Stimulated activated CD4-positive, alpha-beta T cell treated with anti-CD3 and anti-CD28 coated beads, Interleukin-12 subunit alpha, Interleukin-12 subunit beta, amount 100 ng/mL, for 48 hours (primary cell): ENCODE data around the gene GRM5.

Source experiments
- DNase-seq, 3 donors: peaks; one replicate each; pipeline ENCODE4 v3.0.0-alpha.2; 2020; ENCODE audit warnings: low read depth in 2 of 3, low spot score in 1 of 3

GRM5 gene

DNA sequence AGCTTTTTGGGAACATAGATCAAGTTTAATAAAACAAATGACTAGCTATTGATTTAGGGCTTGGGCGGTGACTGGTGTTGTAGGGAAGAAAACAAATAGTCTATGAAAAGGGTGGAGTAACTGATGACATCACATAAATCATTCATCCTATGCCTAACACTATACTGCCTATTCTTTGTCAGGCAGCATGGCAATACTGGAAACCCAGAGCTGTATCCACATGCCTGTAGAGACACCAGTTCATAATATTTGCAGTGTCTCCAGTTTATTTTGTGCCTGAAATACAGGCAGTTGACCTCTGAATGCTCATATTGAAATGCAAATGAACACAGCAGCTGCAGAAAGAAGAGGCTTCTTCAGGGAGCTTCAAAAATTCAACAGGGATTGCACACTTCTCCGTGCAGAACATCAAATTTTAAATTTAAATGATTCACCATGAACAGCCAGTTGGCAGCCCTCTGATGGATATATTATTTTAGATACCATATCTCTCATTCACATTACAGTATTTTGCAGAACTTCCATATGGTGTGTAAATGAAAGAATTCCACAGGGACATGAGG lies 445.1 kb downstream of the GRM5 start:
- no peak for DNase-seq

- DNase-seq, result no peak
Measured at GRCh38 chr11:88619656-88620385, 446.0 kb downstream of the GRM5 start.

DNA sequence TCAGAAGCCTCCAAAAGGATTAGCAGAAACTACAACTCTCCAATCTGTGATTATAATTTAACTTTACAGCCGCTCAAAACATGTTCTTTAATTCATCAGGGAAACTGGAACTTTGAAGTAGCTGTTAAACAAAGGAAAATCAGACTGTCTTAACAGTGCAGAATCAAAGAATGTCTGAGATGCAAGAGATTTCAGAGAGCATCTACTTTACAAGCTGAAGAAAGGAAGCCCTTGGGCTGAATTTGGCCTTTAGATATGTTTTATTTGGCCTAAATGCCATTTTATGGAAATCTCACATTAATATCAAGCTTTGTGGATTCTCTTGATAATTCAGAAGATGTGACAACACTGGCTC lies 446.7 kb downstream of the GRM5 start:
- no peak for DNase-seq

DNA sequence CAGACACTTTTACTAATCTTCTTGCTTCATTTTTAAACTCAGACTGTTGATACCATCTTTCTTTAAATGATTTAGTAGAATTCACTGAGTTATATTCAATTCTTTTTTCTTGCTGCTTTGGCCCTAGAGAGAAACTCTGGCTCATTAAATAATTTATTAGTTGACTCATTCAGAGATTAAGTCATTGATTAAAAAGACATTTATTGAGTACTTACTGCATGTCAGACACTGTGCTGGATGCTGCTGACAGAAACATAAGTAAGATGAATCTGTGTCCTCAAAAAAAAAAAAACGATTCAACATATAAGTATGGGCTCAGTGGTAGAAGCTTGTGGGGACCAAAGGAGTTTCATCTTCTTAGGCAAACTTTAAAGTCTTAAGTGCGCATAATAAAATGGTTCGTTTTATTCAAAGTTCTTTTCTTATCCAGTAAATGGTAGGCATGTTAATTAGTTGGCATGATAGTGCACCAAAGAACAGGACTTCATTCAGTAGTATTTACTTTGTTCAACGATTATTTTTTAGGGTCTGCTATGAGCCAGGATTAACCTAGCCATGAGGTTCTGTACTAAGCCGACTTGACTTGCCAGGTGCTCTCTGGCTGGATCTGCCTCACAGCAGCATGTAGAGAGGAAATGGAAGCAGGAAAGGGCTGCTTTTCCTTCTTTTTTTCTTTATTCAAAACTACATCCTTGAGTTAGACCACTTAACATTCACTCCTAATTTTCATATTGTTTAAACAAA lies 447.3 kb downstream of the GRM5 start:
- no peak for DNase-seq

- no peak for DNase-seq
Measured at GRCh38 chr11:88617226-88617625, 448.6 kb downstream of the GRM5 start.

- DNase-seq, result no peak
Measured at GRCh38 chr11:88604260-88604659, 461.5 kb downstream of the GRM5 start.

DNA sequence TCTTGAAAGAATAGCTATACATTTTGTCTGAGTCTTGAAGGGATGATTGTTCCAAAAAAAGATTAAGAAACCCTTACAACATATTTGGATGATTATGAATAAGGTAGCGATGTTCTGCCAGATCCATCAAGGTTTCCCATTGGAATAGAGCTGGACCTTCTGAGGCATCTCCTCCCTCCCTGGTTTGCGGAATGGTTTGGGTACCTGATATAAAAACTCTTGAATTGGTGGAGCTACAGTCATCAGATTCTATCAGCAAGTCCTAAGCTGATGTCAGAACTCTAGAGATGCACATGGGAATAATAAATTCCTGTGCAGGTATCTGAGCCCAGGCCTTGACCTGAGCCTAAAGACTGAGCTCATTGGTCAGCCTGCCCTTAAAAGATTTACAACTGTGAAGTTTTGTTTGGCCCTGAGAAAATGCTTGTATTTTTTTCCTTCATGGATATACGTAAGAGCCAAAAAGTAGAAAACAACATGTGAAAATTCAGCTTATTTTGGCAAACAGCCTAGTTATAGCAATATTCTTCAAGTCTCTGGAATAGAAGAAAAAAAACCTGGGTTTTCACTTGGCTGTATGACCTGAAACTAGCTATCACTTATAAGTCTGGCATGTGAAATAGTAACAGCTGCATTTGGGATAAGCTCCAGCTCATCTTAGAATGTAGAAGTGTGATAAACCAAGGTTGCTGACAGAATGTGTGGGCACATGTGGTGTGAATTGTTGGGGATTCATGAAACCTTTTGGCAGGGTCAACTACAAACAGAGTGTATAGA lies 462.5 kb downstream of the GRM5 start:
- DNase-seq, result no peak

GRCh38 chr11:88597387-88597786 lies 468.4 kb downstream of the GRM5 start:
- DNase-seq, result no peak

GRCh38 chr11:88596786-88597185 lies 469.0 kb downstream of the GRM5 start:
- no peak for DNase-seq

GRCh38 chr11:88594274-88594950 lies 471.4 kb downstream of the GRM5 start:
- DNase-seq, result no peak

DNA sequence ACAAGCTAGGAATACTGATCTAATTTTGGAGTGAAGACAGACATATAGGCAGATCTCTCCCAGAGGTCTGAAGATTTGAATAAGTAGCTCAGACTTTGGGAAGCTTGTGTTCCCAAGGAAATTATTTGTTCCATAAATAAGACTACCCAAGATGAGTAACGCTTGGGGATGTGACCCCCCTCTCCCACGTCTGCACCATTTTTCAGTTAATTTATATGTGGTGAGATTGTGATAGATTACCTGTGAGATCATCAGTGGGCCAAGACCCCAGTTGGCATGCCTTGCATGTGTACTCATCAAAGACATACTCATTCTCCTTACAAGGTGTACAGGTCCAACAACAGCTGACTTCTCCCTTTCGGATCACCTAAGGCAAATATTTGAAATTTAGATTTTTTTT lies 475.4 kb downstream of the GRM5 start:
- DNase-seq, result no peak

- no peak for DNase-seq
Measured at GRCh38 chr11:88583251-88583650, 482.5 kb downstream of the GRM5 start.

GRCh38 chr11:88579466-88579865 lies 486.3 kb downstream of the GRM5 start:
- no peak for DNase-seq

DNA sequence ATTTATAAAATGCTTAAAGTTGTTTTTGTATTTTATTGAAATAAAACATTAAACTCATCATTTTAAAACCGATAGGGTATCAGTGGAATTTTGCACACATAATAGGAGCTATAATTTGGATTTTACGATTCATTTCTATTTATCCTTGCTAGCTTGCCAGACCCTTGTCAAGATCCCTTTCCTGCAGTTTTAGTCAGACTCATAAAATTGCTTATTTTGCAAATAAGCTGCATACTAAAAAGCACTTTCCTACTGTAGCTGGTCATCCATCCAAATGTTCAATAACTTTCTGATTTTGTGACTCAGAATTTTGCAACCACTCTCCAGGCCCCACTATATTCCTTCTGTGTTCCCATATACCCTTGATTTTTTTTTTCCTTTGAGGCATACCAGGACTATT lies 489.0 kb downstream of the GRM5 start:
- no peak for DNase-seq

DNA sequence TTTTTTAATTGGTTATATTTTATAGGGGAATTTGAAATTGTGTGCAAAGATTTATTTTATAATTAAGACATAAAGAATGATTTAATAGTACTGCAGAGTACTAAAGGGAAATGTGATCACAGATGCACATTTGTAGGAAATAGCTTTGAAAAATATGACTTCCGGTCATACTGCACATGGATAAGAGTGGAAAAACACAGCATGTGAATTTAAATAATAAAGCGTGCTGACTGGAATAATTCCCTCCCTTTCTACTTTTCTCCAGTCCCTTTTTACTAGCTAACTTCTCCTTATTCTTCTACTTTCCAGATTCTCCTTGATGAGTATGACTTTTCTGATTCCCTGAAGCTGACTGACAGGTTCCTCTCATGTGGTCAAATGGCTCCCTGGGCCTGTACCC lies 489.9 kb downstream of the GRM5 start:
- DNase-seq, result no peak

GRCh38 chr11:88569342-88569741 lies 496.4 kb downstream of the GRM5 start:
- DNase-seq, result no peak

GRCh38 chr11:88555829-88556202 lies 510.0 kb downstream of the GRM5 start:
- DNase-seq, result no peak

DNA sequence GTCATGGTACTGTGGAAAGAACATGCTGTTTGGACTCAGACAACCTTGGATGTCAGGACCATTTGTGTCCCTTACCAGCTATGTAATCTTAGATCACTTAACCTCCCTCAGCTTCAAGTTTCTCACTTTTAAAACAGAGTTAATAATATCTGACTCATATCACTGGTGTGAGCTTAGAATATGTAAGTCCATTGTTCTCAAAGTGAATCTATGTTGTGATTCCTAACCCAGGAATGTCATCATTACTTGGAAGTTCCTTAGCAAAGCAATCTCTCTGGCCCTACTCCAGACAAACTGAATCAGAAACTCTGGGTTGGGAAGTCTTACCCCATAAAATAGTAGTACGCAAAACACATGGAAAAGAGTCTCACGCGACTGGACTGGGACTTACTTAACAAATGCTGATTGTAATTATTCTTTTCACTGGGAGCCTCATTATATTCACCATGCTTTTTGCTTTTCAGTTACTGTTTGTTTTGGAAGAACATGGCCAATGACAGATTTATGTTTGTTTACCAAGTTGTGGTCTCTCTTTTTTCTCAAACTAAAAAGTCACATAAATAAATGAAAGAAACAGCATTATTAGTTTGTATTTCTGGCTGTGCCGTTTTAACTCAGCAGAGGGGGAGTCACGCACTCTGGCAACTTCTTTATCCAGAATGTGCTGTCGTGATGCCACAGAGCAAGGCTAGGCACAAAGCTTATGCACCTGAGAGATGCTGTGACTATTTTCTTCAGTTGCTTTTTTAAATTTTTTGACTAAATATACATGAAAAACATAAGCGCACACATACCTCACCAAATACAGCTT lies 510.6 kb downstream of the GRM5 start:
- DNase-seq, result no peak

DNA sequence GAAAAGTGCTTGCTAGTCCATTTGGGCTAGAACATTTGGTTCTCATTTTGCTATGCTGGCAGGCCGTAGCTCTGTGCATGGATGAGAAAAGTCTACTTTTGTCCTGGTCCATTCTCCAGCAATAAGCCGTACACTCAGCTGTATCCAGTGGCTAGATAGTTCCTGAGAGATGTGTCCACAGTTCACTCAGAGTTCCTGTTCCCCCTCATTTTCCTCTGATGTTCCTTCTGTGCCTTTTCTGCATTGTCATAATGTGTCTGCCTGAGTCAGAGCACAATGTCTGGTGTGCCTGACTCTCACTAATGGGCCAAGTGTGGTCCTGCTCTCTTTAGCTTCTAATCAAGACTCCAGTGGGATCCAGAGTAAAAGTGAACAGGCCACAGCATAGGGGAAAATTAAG lies 512.6 kb downstream of the GRM5 start:
- DNase-seq, result no peak

GRCh38 chr11:88552379-88553062 lies 513.3 kb downstream of the GRM5 start:
- DNase-seq, result peak; percentile 14 to 64 (median 25)
